SK-N-SH (cell line): ENCODE data around the gene C3orf20. TPM values are rescaled to one million over a fixed set of nuclear protein-coding genes. Genes with fewer than 3 reads are reported as not detected.

Experiments
- CTCF ChIA-PET: fragments of 300-600, 350-600 bp; formaldehyde crosslinking; extraction: SDS; loops from one replicate; lab custom pipeline; 2021; lab: Yijun Ruan, JAX
- POLR2A ChIA-PET: fragments of 350-600 bp; sonication (Branson Sonifier 250); formaldehyde crosslinking; extraction: SDS; loops from one replicate; lab custom pipeline; 2020; ENCODE audit warnings: antibody characterized with exemption, inconsistent platforms; lab: Yijun Ruan, JAX
- DNase-seq: peaks from one replicate; pipeline ENCODE4 v3.0.0; 2012
- H2AFZ ChIP-seq: fragments of 200-600 bp; sonication (generic); 2 replicates; pipeline ENCODE4 v1.8.1; 2016; ENCODE audit warnings: antibody characterized with exemption, mild to moderate bottlenecking, low read depth
- H3F3A ChIP-seq: fragments of 200-600 bp; sonication (generic); replicated peaks from 2 replicates; pipeline ENCODE3; 2016; ENCODE audit warnings: antibody characterized with exemption, mild to moderate bottlenecking; ENCODE audit not compliant: insufficient read depth
- H3K27ac ChIP-seq, 2 experiments: fragments of 200-500 bp in 1 of 2; fragments of 200-600 bp in 1 of 2; sonication (Bioruptor generic) in 1 of 2; sonication (generic), shearing (Covaris generic) in 1 of 2; 2 replicates each; pipeline versions ENCODE4 v1.5.1 to v1.6.1; 2014 to 2016; ENCODE audit warnings: low read depth in 2 of 2, inconsistent platforms in 1 of 2, low read length in 1 of 2, mild to moderate bottlenecking in 1 of 2, mixed read lengths in 1 of 2
- H3K27me3 ChIP-seq: fragments of 200-600 bp; sonication (generic), shearing (Covaris generic); 2 replicates; pipeline ENCODE4 v1.6.1; 2016; ENCODE audit warnings: mixed run types; ENCODE audit not compliant: insufficient read depth
- H3K36me3 ChIP-seq, 2 experiments: fragments of 200-500 bp in 1 of 2; fragments of 200-600 bp in 1 of 2; sonication (Bioruptor generic) in 1 of 2; sonication (generic) in 1 of 2; replicated peaks in 1 of 2; 2 replicates each; pipeline versions ENCODE3 to v1.5.1; 2014 to 2016; ENCODE audit warnings: low read length in 1 of 2, mild to moderate bottlenecking in 1 of 2; ENCODE audit not compliant: insufficient read depth in 2 of 2, control insufficient read depth in 1 of 2
- H3K4me1 ChIP-seq, 2 experiments: fragments of 200-500 bp in 1 of 2; fragments of 200-600 bp in 1 of 2; sonication (Bioruptor generic) in 1 of 2; sonication (generic), shearing (Covaris generic) in 1 of 2; 2 replicates each; pipeline versions ENCODE4 v1.5.1 to v1.6.1; 2014 to 2016; ENCODE audit warnings: low read depth in 1 of 2, low read length in 1 of 2, mixed run types in 1 of 2; ENCODE audit not compliant: insufficient read depth in 2 of 2, control insufficient read depth in 1 of 2
- H3K4me2 ChIP-seq: fragments of 200-600 bp; sonication (generic), shearing (Covaris generic); 2 replicates; pipeline ENCODE4 v1.6.1; 2017; ENCODE audit warnings: mixed run types
- H3K4me3 ChIP-seq, 2 experiments: fragments of 200-500 bp in 1 of 2; fragments of 200-600 bp in 1 of 2; sonication (Bioruptor generic) in 1 of 2; sonication (generic), shearing (Covaris generic) in 1 of 2; 2 replicates each; pipeline versions ENCODE4 v1.5.1 to v1.8.1; 2014 to 2016; ENCODE audit warnings: low read depth in 2 of 2, inconsistent platforms in 1 of 2, low read length in 1 of 2, mild to moderate bottlenecking in 1 of 2, mixed read lengths in 1 of 2, moderate library complexity in 1 of 2
- H3K79me2 ChIP-seq: fragments of 200-600 bp; sonication (generic); 2 replicates; pipeline ENCODE4 v1.8.1; 2017; ENCODE audit warnings: mild to moderate bottlenecking; ENCODE audit not compliant: insufficient read depth
- H3K9ac ChIP-seq: fragments of 200-600 bp; sonication (generic); 2 replicates; pipeline ENCODE4 v1.6.1; 2017; ENCODE audit warnings: mixed run types
- H3K9me2 ChIP-seq: fragments of 200-600 bp; sonication (generic); 2 replicates; pipeline ENCODE4 v1.6.1; 2017; ENCODE audit warnings: mixed run types
- H3K9me3 ChIP-seq: fragments of 200-600 bp; sonication (generic); 2 replicates; pipeline ENCODE4 v1.6.1; 2017; ENCODE audit warnings: mixed run types, mild to moderate bottlenecking, moderate library complexity
- H4K20me1 ChIP-seq: fragments of 200-600 bp; sonication (generic); 2 replicates; pipeline ENCODE4 v1.6.1; 2017; ENCODE audit warnings: mild to moderate bottlenecking, mixed run types; ENCODE audit not compliant: insufficient read depth
- CHD2 ChIP-seq: fragments of 150-350 bp; IDR thresholded peaks from 2 replicates; pipeline ENCODE4 v1.6.1; 2018; ENCODE audit warnings: low read length; ENCODE audit not compliant: partially characterized antibody
- EZH2phosphoT487 ChIP-seq: fragments of 200-600 bp; sonication (generic); IDR thresholded peaks from 2 replicates; pipeline ENCODE4 v1.6.1; 2017; ENCODE audit warnings: low read depth, mixed run types, mild to moderate bottlenecking, antibody characterized with exemption, moderate library complexity, borderline replicate concordance
- FOXJ3 ChIP-seq: sonication (generic); formaldehyde crosslinking; IDR thresholded peaks from 2 replicates; pipeline ENCODE4 v1.5.1; 2020; ENCODE audit warnings: mild to moderate bottlenecking, missing genetic modification reagents
- GABPA ChIP-seq: IDR thresholded peaks from 2 replicates; pipeline ENCODE4 v1.4.0; 2012; ENCODE audit warnings: low read depth, mild to moderate bottlenecking
- IRF3 ChIP-seq: fragments of 150-350 bp; IDR thresholded peaks from 2 replicates; pipeline ENCODE4 v1.6.1; 2016; ENCODE audit warnings: mild to moderate bottlenecking, low read depth, low read length
- MEF2A ChIP-seq: IDR thresholded peaks from 2 replicates; pipeline ENCODE4 v1.4.0; 2012; ENCODE audit warnings: low read depth, borderline replicate concordance
- MXI1 ChIP-seq: IDR thresholded peaks from 2 replicates; pipeline ENCODE4 v1.6.1; 2012; ENCODE audit warnings: mild to moderate bottlenecking, low read depth, low read length, improper control_type of control experiment
- NFIC ChIP-seq: IDR thresholded peaks from 2 replicates; pipeline ENCODE4 v1.4.0; 2012; ENCODE audit warnings: borderline replicate concordance
- NRF1 ChIP-seq: IDR thresholded peaks from 2 replicates; pipeline ENCODE4 v1.6.1; 2012; ENCODE audit warnings: low read depth, mild to moderate bottlenecking, low read length
- REST ChIP-seq: IDR thresholded peaks from 2 replicates; pipeline ENCODE4 v1.6.1; 2012; ENCODE audit warnings: mild to moderate bottlenecking, low read depth, low read length, moderate library complexity
- RFX5 ChIP-seq: IDR thresholded peaks from 2 replicates; pipeline ENCODE4 v1.6.1; 2012; ENCODE audit warnings: mild to moderate bottlenecking, improper control_type of control experiment, low read length
- SIN3A ChIP-seq: IDR thresholded peaks from 2 replicates; pipeline ENCODE4 v1.6.1; 2012; ENCODE audit warnings: low read depth, mild to moderate bottlenecking, low read length, moderate library complexity, borderline replicate concordance
- SMC3 ChIP-seq: IDR thresholded peaks from 2 replicates; pipeline ENCODE4 v1.6.1; 2012; ENCODE audit warnings: low read depth, low read length, improper control_type of control experiment
- TCF12 ChIP-seq: IDR thresholded peaks from 2 replicates; pipeline ENCODE4 v1.4.0; 2012
- USF1 ChIP-seq: IDR thresholded peaks from 2 replicates; pipeline ENCODE4 v1.4.0; 2012; ENCODE audit warnings: low read depth, borderline replicate concordance
- YY1 ChIP-seq: IDR thresholded peaks from 2 replicates; pipeline ENCODE4 v1.4.0; 2012; ENCODE audit warnings: low read depth, mild to moderate bottlenecking
- WGBS: methylation state at CpG from one replicate; pipeline ENCODE4 v1.1.6; 2017; ENCODE audit warnings: low lambda C conversion rate; 5-methylcytosine and 5-hydroxymethylcytosine counted together
- polyA plus RNA-seq, 3 experiments: library from polyadenylated mRNA; depleted of rRNA; stranded (reverse); fragments of >200 nt; gene quantifications; 2 replicates each; pipeline ENCODE4 v1.2.3, GENCODE V29; 2012

The C3orf20 gene
- polyA plus RNA-seq, 1 of the 3 experiments (the other 2 are of a cell fraction) = not detected

DNA sequence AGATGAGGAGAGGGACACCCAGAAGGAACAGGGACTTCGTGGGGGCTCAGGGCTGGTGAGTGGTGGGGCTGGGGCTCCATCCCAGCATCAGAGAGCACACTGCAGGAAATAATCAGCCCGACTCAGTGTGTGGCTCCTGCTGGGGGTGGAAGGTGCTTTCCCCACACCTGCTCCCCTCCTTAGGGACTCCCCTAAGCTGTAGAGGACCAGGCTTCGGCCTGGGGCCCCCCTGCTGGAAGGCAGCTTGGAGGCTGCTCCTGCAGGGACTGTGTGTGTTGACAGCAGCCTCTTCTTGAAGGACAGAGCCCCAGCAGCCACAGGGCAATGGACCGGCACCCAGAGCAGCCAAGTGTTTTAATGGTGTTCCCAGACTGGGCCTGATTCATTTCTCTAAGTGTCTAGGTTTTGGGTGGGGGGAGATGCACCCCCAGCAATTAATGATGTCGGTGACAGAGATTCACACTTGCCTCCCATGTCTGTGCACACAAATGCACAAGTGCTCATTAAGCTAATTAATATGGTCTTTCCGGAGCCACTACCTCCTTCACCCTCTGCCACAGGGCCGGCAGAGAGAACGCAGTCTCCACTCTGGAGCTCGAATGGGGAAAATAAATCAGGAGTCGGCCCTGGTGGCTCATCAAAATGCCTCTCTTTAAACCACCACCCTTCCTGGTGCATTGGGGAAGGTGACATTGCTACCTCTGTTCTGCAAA lies 126.9 kb downstream of the C3orf20 start:
- Histone ChIP-seq H3K9ac (no peak overlapping the region), H2AFZ (no peak overlapping the region), H3K27ac (no peak overlapping the region), H3K9me2 (no peaks in the 10 kb centered on the region), H3K27me3 (no peaks in the 10 kb centered on the region), H3K4me2 (no peak overlapping the region), H3K4me3 (no peak overlapping the region), H3K9me3 (no peaks in the 10 kb centered on the region), H3F3A (no peaks in the 10 kb centered on the region), H4K20me1 (no peaks in the 10 kb centered on the region), H3K79me2 (no peaks in the 10 kb centered on the region), H3K4me1 (peaks cover 0 to 3% of the 10 kb centered on the region in 2 experiments; a peak in 1 of 4 replicates), H3K36me3 (no peaks in the 10 kb centered on the region)
- no peak for TF ChIP-seq YY1
- TF ChIP-seq NFIC = no peak
- no peak for TF ChIP-seq EZH2phosphoT487
- TF ChIP-seq RFX5 = no peak
- TF ChIP-seq FOXJ3 = no peak
- TF ChIP-seq GABPA = no peak
- TF ChIP-seq SIN3A = no peak
- TF ChIP-seq CHD2 = no peak
- no peak for TF ChIP-seq USF1
- no peak for TF ChIP-seq TCF12
- no peak for TF ChIP-seq REST
- no peak for TF ChIP-seq SMC3
- TF ChIP-seq MEF2A = no peak
- no peak for TF ChIP-seq IRF3
- no peak for TF ChIP-seq MXI1
- TF ChIP-seq NRF1 = no peak
- WGBS = 52% methylated on average over 9 of the region's 10 CpGs
- ChIA-PET CTCF (interaction anchor here (1.1 to 1.3 kb wide), 2 partner anchors 10 to 120 kb away, joined by 3 to 4 read pairs; no protein-coding TSS in a partner anchor), POLR2A (no interaction called here)
- DNase-seq = no peak
